Loucy (cell line): ENCODE results near the gene ARHGEF10L.

Experiments used
- H2AFZ ChIP-seq: fragments of 200-600 bp; sonication (generic); 2 replicates; pipeline ENCODE4 v1.6.0; 2016; ENCODE audit warnings: antibody characterized with exemption, mild to moderate bottlenecking, low read length, moderate library complexity
- H3F3A ChIP-seq: fragments of 200-600 bp; 2 replicates; pipeline ENCODE4 v1.6.0; 2016; ENCODE audit warnings: antibody characterized with exemption, low read depth, mild to moderate bottlenecking
- H3K27me3 ChIP-seq: fragments of 200-600 bp; sonication (generic); 2 replicates; pipeline ENCODE4 v1.6.1; 2014; ENCODE audit warnings: low read length, mild to moderate bottlenecking; ENCODE audit not compliant: insufficient read depth, poor library complexity, severe bottlenecking
- H3K36me3 ChIP-seq: fragments of 200-600 bp; sonication (generic); 2 replicates; pipeline ENCODE4 v1.6.1; 2016; ENCODE audit warnings: low read length; ENCODE audit not compliant: insufficient read depth
- H3K4me1 ChIP-seq: fragments of 200-600 bp; sonication (generic); 2 replicates; pipeline ENCODE4 v1.5.1; 2014; ENCODE audit warnings: low read length, mild to moderate bottlenecking; ENCODE audit not compliant: insufficient read depth, poor library complexity, severe bottlenecking
- H3K4me2 ChIP-seq: fragments of 200-600 bp; sonication (generic); 2 replicates; pipeline ENCODE4 v1.6.0; 2014; ENCODE audit warnings: antibody characterized with exemption, low read length, low read depth, mild to moderate bottlenecking; ENCODE audit not compliant: poor library complexity, severe bottlenecking
- H3K4me3 ChIP-seq: fragments of 200-600 bp; sonication (generic); 2 replicates; pipeline ENCODE4 v1.5.1; 2014; ENCODE audit warnings: low read length, mild to moderate bottlenecking, mixed read lengths; ENCODE audit not compliant: poor library complexity, severe bottlenecking
- H3K79me2 ChIP-seq: fragments of 200-600 bp; sonication (generic); 2 replicates; pipeline ENCODE4 v1.6.1; 2014; ENCODE audit warnings: low read length; ENCODE audit not compliant: insufficient read depth
- H3K9ac ChIP-seq: fragments of 200-600 bp; sonication (generic); 2 replicates; pipeline ENCODE4 v1.6.0; 2014; ENCODE audit warnings: mild to moderate bottlenecking, low read depth, low read length, moderate library complexity; ENCODE audit not compliant: poor library complexity, severe bottlenecking
- H3K9me2 ChIP-seq: fragments of 200-600 bp; sonication (generic); replicated peaks from 2 replicates; pipeline ENCODE4 v1.6.1; 2016; ENCODE audit warnings: low read depth, low read length, mixed read lengths
- H3K9me3 ChIP-seq: fragments of 200-600 bp; sonication (generic); 2 replicates; pipeline ENCODE4 v1.6.1; 2014; ENCODE audit warnings: mild to moderate bottlenecking, antibody characterized with exemption, low read length, low read depth; ENCODE audit not compliant: insufficient read depth
- H4K20me1 ChIP-seq: fragments of 200-600 bp; sonication (generic); 2 replicates; pipeline ENCODE4 v1.6.0; 2014; ENCODE audit warnings: antibody characterized with exemption, low read length, mild to moderate bottlenecking; ENCODE audit not compliant: insufficient read depth, poor library complexity, severe bottlenecking
- EZH2phosphoT487 ChIP-seq: fragments of 200-600 bp; IDR thresholded peaks from 2 replicates; pipeline ENCODE4 v1.6.1; 2018; ENCODE audit warnings: antibody characterized with exemption, mild to moderate bottlenecking, moderate library complexity, borderline replicate concordance
- TF ChIP-seq, protein P1 (sequence below): fragments of 200-600 bp; sonication (generic); conservative IDR thresholded peaks from 2 replicates; pipeline ENCODE4 v1.5.1; 2014; ENCODE audit warnings: mild to moderate bottlenecking, antibody characterized with exemption, low read length

The ARHGEF10L gene

DNA sequence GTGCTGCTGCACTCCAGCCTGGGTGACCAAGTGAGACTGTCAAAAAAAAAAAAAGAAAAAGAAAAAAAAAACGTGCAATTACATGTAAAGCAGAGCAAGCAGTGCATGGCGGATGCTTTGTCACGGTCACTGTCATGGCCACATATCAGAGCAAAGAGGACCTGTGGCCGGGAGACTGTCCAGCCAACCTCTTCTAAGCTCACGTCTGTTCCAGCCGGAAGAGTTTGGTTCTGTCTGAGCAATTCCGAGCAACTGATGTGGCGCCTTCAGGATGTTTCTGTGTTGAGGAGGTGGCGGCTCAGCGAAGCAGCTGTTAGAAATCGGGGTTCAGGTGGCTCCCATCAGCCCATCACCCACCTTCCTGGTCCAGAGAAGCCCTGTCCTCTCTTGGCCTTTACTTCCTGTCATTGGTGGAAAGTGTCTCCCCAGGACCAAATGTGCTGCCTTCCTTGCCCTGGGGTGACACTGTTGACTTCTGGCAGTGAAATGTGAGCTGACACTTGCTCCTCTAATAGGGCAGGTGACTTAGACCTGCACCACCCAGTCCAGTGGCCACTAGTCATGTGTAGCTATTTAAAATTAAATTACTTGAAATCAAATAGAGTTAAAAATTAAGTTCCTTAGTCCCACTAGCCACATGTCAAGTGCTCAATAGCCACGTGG is 59.9 kb downstream of the ARHGEF10L start:
- no peaks in the 10 kb centered on the region for H4K20me1 ChIP-seq
- no peak overlapping the region for H3K4me2 ChIP-seq
- no peaks in the 10 kb centered on the region for H3K36me3 ChIP-seq

GRCh38 chr1:17599954-17600300 is 60.4 kb downstream of the ARHGEF10L start:
- H3K4me2 ChIP-seq, result no peak overlapping the region
- TF ChIP-seq, protein P1, sequence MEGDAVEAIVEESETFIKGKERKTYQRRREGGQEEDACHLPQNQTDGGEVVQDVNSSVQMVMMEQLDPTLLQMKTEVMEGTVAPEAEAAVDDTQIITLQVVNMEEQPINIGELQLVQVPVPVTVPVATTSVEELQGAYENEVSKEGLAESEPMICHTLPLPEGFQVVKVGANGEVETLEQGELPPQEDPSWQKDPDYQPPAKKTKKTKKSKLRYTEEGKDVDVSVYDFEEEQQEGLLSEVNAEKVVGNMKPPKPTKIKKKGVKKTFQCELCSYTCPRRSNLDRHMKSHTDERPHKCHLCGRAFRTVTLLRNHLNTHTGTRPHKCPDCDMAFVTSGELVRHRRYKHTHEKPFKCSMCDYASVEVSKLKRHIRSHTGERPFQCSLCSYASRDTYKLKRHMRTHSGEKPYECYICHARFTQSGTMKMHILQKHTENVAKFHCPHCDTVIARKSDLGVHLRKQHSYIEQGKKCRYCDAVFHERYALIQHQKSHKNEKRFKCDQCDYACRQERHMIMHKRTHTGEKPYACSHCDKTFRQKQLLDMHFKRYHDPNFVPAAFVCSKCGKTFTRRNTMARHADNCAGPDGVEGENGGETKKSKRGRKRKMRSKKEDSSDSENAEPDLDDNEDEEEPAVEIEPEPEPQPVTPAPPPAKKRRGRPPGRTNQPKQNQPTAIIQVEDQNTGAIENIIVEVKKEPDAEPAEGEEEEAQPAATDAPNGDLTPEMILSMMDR, result no peak
- TF ChIP-seq EZH2phosphoT487, result no peak
- peaks cover 39% of the 10 kb centered on the region for H3K4me1 ChIP-seq
- H3F3A ChIP-seq, result no peaks in the 10 kb centered on the region
- H3K79me2 ChIP-seq, result no peaks in the 10 kb centered on the region
- no peaks in the 10 kb centered on the region for H3K9me3 ChIP-seq
- H3K4me3 ChIP-seq, result no peak overlapping the region
- no peaks in the 10 kb centered on the region for H4K20me1 ChIP-seq
- H2AFZ ChIP-seq, result no peak overlapping the region
- H3K27me3 ChIP-seq, result no peaks in the 10 kb centered on the region
- H3K36me3 ChIP-seq, result no peaks in the 10 kb centered on the region
- no peaks in the 10 kb centered on the region for H3K9me2 ChIP-seq
- no peak overlapping the region for H3K9ac ChIP-seq

More for the DNA sequence above, 59.9 kb downstream of the ARHGEF10L start:
- Histone ChIP-seq H2AFZ (no peak overlapping the region), H3K27me3 (no peaks in the 10 kb centered on the region), H3K4me3 (no peak overlapping the region), H3K9ac (no peak overlapping the region), H3K9me3 (no peaks in the 10 kb centered on the region), H3K4me1 (peaks cover 44% of the 10 kb centered on the region), H3K79me2 (no peaks in the 10 kb centered on the region), H3K9me2 (no peaks in the 10 kb centered on the region), H3F3A (no peaks in the 10 kb centered on the region)
- TF ChIP-seq, protein P1, result no peak
- no peak for TF ChIP-seq EZH2phosphoT487

DNA sequence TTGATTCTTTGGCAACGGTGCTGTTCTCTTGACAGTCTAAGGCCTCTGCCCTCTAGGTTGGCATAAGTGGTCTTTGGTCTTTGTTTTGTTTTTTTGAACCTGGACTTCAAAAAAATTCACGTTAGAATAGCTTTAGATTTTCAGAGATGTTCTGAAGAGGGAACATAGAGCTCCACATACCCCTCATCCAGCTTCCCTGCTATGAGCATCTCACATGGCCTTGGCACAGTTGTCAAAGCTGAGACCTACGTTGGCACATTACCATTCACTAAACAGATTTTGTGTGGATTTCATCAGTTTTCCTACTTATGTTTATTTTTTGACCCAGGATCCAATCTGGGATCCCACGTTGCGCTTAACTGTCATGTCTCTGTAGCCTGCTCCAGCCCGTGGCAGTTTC is 60.8 kb downstream of the ARHGEF10L start:
- Histone ChIP-seq H4K20me1 (no peaks in the 10 kb centered on the region), H3K4me1 (peaks cover 35% of the 10 kb centered on the region), H3K4me2 (no peak overlapping the region), H3K9ac (no peak overlapping the region), H3F3A (no peaks in the 10 kb centered on the region), H3K27me3 (no peaks in the 10 kb centered on the region), H3K79me2 (no peaks in the 10 kb centered on the region), H3K9me3 (no peaks in the 10 kb centered on the region), H3K36me3 (no peaks in the 10 kb centered on the region), H2AFZ (no peak overlapping the region), H3K9me2 (no peaks in the 10 kb centered on the region), H3K4me3 (no peak overlapping the region)
- no peak for TF ChIP-seq EZH2phosphoT487
- TF ChIP-seq, protein P1, result no peak
